Measurements from ENCODE around the gene CALHM4.

CALHM4 gene

GRCh38 chr6:116514111-116514510 lies 39.4 kb upstream of the CALHM4 start:
- no peak for TF ChIP-seq CTCF (IDR thresholded peaks at IDR 0.05; ENCODE audit: extremely low read depth, missing control alignments)

DNA sequence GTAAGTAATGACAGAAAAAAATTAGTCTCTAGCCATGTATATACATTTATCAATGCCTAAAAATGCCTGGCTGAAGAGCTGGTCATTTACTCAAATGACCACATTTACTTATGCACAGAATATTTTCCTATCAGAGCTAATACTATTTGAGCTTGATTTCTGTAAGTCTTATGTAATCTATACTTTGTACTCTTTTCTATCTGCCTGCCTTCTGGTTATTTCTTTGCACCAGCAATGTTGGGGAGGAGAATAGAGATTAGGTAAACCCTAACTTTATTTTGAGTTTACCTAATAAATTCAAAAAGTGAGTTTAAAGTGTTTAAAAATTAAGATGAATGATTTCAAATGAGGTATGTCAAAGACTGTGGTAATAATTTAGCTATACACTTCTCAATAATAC lies 38.4 kb upstream of the CALHM4 start:
- DNase-seq (ENCODE audit: low spot score), result no peak
- TF ChIP-seq CTCF (IDR thresholded peaks at IDR 0.05; ENCODE audit: extremely low read depth, missing control alignments), result no peak

More at GRCh38 chr6:116514111-116514510, 39.4 kb upstream of the CALHM4 start:
- no peak for DNase-seq (ENCODE audit: low spot score)

DNA sequence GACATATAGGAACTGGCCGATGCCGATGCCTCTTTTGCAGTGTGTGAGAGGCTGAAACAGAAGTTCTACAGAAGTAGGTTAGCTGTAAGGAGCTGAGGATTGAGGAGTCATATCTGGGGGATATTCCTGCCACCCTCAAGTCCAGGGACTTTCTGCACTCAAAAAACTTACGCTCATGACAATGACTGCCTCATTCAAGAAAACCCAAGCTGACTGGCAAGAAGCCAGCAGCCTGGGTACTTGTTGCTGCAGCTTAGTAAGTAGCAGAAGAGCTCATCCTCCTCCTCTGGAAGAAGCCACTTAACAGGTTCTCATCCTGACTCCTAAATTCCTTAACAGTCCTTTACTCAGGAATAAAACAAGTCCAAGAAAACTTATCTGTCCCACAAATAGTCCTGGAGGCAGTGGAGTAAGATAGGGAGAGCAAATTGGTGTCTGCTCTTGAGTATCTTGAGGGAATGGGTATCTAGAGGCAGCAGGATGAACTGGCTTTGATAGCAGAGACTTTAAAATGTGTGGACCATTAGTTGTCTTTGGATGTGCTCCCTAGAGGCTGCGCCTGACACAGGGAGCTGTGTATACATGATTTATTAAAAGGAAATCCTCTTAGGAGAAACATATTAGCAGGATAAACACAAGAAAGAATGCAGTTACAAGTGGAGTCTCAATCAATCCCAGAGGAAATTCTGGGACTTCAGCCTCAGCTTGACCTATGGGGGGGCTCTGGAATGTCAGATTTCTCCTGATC lies 34.8 kb upstream of the CALHM4 start:
- DNase-seq (ENCODE audit: low spot score), result no peak
- TF ChIP-seq CTCF (IDR thresholded peaks at IDR 0.05; ENCODE audit: extremely low read depth, missing control alignments), result no peak

GRCh38 chr6:116522896-116523295 lies 30.7 kb upstream of the CALHM4 start:
- DNase-seq (ENCODE audit: low spot score), result no peak
- no peak for TF ChIP-seq CTCF (IDR thresholded peaks at IDR 0.05; ENCODE audit: extremely low read depth, missing control alignments)

DNA sequence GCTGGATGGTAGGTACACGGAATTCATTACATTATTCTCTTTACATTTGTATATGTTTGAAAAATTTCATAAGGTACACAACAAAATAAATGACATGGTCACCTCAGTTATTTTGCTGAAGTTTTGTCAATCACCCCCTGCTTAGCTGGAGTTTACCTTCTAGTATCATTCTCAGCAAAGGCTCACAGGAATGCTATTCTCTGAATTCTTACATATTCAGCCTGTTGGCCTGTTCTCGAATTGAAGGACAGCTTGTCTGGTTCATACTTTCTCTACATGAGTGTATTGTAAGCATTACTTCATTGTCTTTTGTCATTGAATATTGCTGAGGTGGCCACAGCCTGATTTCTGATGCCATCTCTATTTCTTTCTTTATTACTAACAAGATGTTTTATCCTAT lies 29.3 kb upstream of the CALHM4 start:
- DNase-seq (ENCODE audit: low spot score), result no peak
- TF ChIP-seq CTCF (IDR thresholded peaks at IDR 0.05; ENCODE audit: extremely low read depth, missing control alignments), result no peak

DNA sequence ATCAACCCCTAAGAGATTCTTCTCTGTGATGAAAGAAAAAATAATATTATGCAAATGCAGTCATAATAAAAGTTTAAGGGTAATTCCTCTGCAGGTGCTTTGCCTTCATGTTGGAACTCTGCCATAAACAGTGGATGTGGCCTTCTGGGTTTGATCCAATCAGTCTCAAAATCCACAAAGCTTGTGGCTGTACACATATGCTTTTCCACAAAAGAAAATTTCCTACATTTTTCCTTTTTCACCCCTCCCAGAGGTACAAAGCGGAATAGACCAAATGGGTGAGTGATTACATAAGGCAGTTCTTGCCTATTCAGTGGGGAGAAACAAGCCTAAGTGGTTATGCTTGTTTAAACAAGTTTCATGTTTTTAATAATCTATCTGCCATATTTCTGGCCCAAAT lies 25.4 kb upstream of the CALHM4 start:
- no peak for TF ChIP-seq CTCF (IDR thresholded peaks at IDR 0.05; ENCODE audit: extremely low read depth, missing control alignments)
- DNase-seq (ENCODE audit: low spot score), result no peak

DNA sequence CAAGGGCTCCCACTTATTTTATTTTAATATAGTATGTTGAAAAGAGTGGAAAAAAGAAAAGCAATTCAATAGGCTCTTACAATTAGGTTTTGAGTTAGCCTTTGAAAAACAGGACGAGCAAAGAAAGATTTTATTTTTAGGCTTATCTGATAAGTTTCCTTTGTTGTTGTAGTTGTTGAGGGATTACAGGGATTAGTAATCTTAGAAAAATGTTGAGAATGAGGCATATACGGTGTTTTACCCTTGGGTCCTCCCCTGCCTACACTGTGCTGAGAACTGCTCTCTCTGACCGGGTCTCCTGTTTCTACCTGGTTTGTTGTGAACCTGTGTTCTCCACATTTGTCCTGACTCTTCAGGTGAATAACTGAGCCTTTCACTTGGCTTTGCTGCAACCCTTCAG lies 24.8 kb upstream of the CALHM4 start:
- no peak for DNase-seq (ENCODE audit: low spot score)
- no peak for TF ChIP-seq CTCF (IDR thresholded peaks at IDR 0.05; ENCODE audit: extremely low read depth, missing control alignments)

All from GM20000 (cell line).